ENCODE measurements around the gene TMEM156. TPM values are rescaled to one million over a fixed set of nuclear protein-coding genes. Genes with fewer than 3 reads are reported as not detected.

The TMEM156 gene
- total RNA-seq, 3 donors from 2014 or later (not counting 1 experiment from before 2014, with no cell fraction given), result 13.8 to 22.3 (median 16.8) TPM

- Mint-ChIP-seq H3K27me3 (ENCODE audit: low read depth in 2 of 2) (no peaks in the 10 kb centered on the region), H3K4me1 (no peaks in the 10 kb centered on the region), H3K4me3 (no peak overlapping the region), H3K36me3 (peaks cover 7% of the 10 kb centered on the region), H3K27ac (no peak overlapping the region), H3K9me3 (peaks cover 0 to 3% of the 10 kb centered on the region in 2 donors)
- no peak overlapping the region for H3K4me3 ChIP-seq (ENCODE audit: low read length)
- peaks cover 25% of the 10 kb centered on the region for H3K36me3 ChIP-seq (ENCODE audit: control insufficient read depth, insufficient read depth, low read length)
- no peak overlapping the region for H3K27ac ChIP-seq (ENCODE audit: low read length)
- TF ChIP-seq CTCF (IDR thresholded peaks at IDR 0.05), result no peak
- 100% methylated on average over 1 of the region's 2 CpGs for WGBS (ENCODE audit: insufficient coverage)
- no peaks in the 10 kb centered on the region for H3K27me3 ChIP-seq (ENCODE audit: control insufficient read depth, insufficient read depth, low read length)
- no peaks in the 10 kb centered on the region for H3K4me1 ChIP-seq (ENCODE audit: control insufficient read depth, insufficient read depth, low read length)
- DNase-seq, result no peak
- intact Hi-C loops (cut with micrococcal nuclease), result no loop called here
- no peak for ATAC-seq
- peaks cover 3% of the 10 kb centered on the region for H3K9me3 ChIP-seq (ENCODE audit: control insufficient read depth, insufficient read depth, low read length)
Observed at GRCh38 chr4:38995660-38996005, 36.6 kb downstream of the TMEM156 start.

- no peaks in the 10 kb centered on the region for H3K27me3 Mint-ChIP-seq (ENCODE audit: low read depth in 2 of 2)
- H3K4me1 Mint-ChIP-seq, result no peaks in the 10 kb centered on the region
- peaks cover 7% of the 10 kb centered on the region for H3K36me3 Mint-ChIP-seq
Observed at GRCh38 chr4:38994135-38994534, 38.1 kb downstream of the TMEM156 start.

GRCh38 chr4:38993683-38994082 is 38.5 kb downstream of the TMEM156 start:
- no peaks in the 10 kb centered on the region for H3K4me1 Mint-ChIP-seq
- DNase-seq (no peak), ATAC-seq (no peak)
- no peak overlapping the region for H3K27ac ChIP-seq (ENCODE audit: low read length)
- intact Hi-C loops (cut with micrococcal nuclease), result no loop called here
- H3K27ac Mint-ChIP-seq, result no peak overlapping the region
- H3K4me3 ChIP-seq (ENCODE audit: low read length), result no peak overlapping the region
- peaks cover 7% of the 10 kb centered on the region for H3K36me3 Mint-ChIP-seq
- no peaks in the 10 kb centered on the region for H3K27me3 ChIP-seq (ENCODE audit: control insufficient read depth, insufficient read depth, low read length)
- 100% methylated on average over 3 of the region's 3 CpGs for WGBS (ENCODE audit: insufficient coverage)
- H3K9me3 ChIP-seq (ENCODE audit: control insufficient read depth, insufficient read depth, low read length), result no peaks in the 10 kb centered on the region
- H3K36me3 ChIP-seq (ENCODE audit: control insufficient read depth, insufficient read depth, low read length), result peaks cover 29% of the 10 kb centered on the region
- TF ChIP-seq CTCF (IDR thresholded peaks at IDR 0.05), result no peak
- H3K9me3 Mint-ChIP-seq, result no peaks in the 10 kb centered on the region
- H3K4me3 Mint-ChIP-seq, result no peak overlapping the region
- H3K4me1 ChIP-seq (ENCODE audit: control insufficient read depth, insufficient read depth, low read length), result no peaks in the 10 kb centered on the region
- no peaks in the 10 kb centered on the region for H3K27me3 Mint-ChIP-seq (ENCODE audit: low read depth in 2 of 2)

More at GRCh38 chr4:38994135-38994534, 38.1 kb downstream of the TMEM156 start:
- Histone ChIP-seq H3K9me3 (ENCODE audit: control insufficient read depth, insufficient read depth, low read length) (no peaks in the 10 kb centered on the region), H3K27me3 (ENCODE audit: control insufficient read depth, insufficient read depth, low read length) (no peaks in the 10 kb centered on the region), H3K27ac (ENCODE audit: low read length) (no peak overlapping the region), H3K4me3 (ENCODE audit: low read length) (no peak overlapping the region), H3K36me3 (ENCODE audit: control insufficient read depth, insufficient read depth, low read length) (peaks cover 29% of the 10 kb centered on the region), H3K4me1 (ENCODE audit: control insufficient read depth, insufficient read depth, low read length) (no peaks in the 10 kb centered on the region)
- no peak overlapping the region for H3K27ac Mint-ChIP-seq
- no peaks in the 10 kb centered on the region for H3K9me3 Mint-ChIP-seq
- 90% methylated on average over 4 of the region's 4 CpGs for WGBS (ENCODE audit: insufficient coverage)
- ATAC-seq (no peak), DNase-seq (no peak)
- H3K4me3 Mint-ChIP-seq, result no peak overlapping the region
- intact Hi-C loops (cut with micrococcal nuclease), result no loop called here
- TF ChIP-seq CTCF (IDR thresholded peaks at IDR 0.05), result no peak

GRCh38 chr4:38990241-38990640 is 42.0 kb downstream of the TMEM156 start:
- ATAC-seq (no peak), DNase-seq (no peak)
- TF ChIP-seq CTCF (IDR thresholded peaks at IDR 0.05), result no peak
- Histone ChIP-seq H3K9me3 (ENCODE audit: control insufficient read depth, insufficient read depth, low read length) (no peaks in the 10 kb centered on the region), H3K36me3 (ENCODE audit: control insufficient read depth, insufficient read depth, low read length) (peaks cover 41% of the 10 kb centered on the region), H3K27ac (ENCODE audit: low read length) (no peak overlapping the region), H3K4me3 (ENCODE audit: low read length) (no peak overlapping the region), H3K4me1 (ENCODE audit: control insufficient read depth, insufficient read depth, low read length) (no peaks in the 10 kb centered on the region), H3K27me3 (ENCODE audit: control insufficient read depth, insufficient read depth, low read length) (no peaks in the 10 kb centered on the region)
- Mint-ChIP-seq H3K27ac (no peak overlapping the region), H3K9me3 (no peaks in the 10 kb centered on the region), H3K36me3 (peaks cover 15% of the 10 kb centered on the region), H3K27me3 (ENCODE audit: low read depth in 2 of 2) (no peaks in the 10 kb centered on the region), H3K4me3 (no peak overlapping the region), H3K4me1 (no peaks in the 10 kb centered on the region)
- intact Hi-C loops (cut with micrococcal nuclease), result no loop called here
- WGBS (ENCODE audit: insufficient coverage), result 96% methylated on average over 5 of the region's 5 CpGs

Measured in natural killer cell (primary cell).